HUDEP-2 (cell line): ENCODE results near the gene MYLK2.
A peak's percentile ranks its signal among the peaks of the same experiment; 100 is the strongest.
"Not testable (repeated sequence)": the region's sequence is repeated elsewhere in the genome, so short reads cannot be mapped to it uniquely, and the experiment has no call there.

Experiments
- DNase-seq, 76 experiments: peaks; one replicate each; lab custom pipeline; 2025; ENCODE audit not compliant: unreplicated experiment in 76 of 76; lab: John Stamatoyannopoulos, UW

The MYLK2 gene

DNA sequence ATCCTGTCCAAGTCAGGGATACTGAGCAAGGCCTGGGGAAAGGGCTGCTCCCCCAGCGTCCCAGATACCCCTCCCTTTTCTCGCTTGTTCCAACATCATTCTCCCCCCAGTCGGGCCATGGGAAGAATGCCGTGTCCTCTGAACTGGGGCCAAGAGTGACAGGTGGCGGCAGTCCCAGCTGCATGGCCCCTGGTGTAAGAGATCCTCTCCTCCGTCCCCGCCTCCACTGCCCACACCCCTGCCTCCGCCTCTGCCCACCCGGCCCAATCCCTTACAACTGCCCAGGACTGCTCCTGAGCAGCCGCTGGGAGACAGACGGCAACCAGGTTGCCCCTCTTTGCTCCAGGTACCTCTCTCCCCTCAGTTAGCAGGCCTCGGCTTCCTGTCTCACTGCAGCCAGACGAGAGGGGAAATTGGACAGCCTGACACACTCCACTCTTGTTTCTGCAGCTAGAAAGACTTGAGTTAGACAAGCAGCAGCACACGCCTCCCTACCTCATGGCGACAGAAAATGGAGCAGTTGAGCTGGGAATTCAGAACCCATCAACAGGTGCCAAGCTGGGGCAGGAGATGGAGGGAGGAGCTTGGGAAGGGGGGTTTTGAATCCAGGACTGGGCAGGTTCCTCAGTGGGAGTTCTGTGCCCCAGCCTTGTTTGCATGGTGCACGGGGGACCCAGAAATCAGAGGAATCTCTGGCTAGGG, at the start of gene MYLK2:
MYLK2 (plus strand) TSS at position 274 of the 702 bp plus-strand sequence; CDS start at position 499, 225 bp downstream.
- DNase-seq: no peak

DNA sequence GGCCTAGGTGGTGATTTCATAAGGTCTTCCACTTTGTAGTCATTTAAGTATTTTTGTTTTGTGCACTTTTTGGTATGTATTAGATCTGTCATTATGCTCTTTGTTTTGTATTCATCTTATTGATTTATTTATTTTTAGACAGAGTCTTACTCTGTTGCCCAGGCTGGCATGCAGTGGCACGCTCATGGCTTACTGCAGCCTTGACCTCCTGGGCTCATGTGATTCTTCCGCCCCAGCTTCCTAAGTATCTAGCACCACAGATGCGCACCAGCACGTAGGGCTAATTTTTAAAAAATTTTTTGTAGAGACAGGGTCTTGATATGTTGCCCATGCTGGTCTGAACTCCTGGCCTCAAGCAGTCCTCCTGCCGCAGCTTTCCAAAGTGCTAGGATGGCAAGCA, 49.5 kb upstream of the MYLK2 start:
- DNase-seq: no peak

DNA sequence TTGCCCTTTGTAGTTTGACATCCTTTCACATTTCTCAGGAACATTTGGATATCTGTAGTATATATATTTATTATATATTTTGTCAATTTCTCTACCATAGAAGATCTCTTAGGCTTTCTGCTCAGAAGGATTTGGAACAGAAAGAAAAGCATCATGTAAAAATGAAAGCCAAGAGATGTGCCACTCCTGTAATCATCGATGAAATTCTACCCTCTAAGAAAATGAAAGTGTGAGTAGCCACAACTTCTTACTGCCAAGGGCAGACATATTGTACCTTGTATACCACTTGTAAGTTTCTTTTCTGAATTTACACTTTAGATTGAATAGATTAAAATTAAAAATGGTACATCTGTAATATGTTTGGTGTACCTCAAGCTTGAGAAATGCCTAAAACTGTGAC, 48.9 kb upstream of the MYLK2 start:
- no peak for DNase-seq

DNA sequence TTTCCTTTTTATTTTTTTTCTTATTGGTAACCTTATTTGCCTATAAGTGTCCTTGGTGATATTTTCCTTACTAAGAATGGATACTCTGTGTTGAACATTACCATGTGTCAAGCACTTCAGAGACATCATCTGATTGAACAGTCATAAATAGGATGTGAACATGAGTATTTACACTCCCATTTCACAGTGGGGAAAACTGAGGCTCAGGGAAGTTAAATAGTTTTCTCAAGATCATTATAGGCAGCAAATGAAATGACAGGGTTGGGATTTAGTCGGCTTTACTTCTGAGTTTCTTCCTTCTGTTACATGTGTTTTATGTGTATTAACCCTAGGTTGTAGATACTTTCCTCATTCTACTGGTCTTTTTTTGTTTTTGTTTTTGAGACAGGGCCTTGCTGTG, 44.7 kb upstream of the MYLK2 start:
- DNase-seq: no peak

DNA sequence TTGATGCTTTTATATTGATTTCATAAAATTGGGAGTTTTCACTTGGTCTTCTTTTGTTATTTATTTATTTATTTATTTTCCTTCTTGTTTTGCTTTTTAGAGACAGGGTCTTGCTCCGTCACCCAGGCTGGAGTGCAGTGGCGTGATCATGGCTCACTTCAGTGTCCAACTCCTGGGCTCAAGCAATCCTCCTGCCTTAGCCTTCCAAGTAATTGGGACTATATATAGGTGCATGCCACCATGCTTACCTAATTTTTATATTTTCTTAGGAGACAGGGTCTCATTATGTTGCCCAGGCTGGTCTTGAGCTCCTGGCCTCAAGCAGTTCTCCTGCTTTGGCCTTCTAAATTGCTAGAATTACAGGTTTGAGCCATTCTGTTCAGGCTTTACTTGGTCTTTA, 38.3 kb upstream of the MYLK2 start:
- DNase-seq: no peak

DNA sequence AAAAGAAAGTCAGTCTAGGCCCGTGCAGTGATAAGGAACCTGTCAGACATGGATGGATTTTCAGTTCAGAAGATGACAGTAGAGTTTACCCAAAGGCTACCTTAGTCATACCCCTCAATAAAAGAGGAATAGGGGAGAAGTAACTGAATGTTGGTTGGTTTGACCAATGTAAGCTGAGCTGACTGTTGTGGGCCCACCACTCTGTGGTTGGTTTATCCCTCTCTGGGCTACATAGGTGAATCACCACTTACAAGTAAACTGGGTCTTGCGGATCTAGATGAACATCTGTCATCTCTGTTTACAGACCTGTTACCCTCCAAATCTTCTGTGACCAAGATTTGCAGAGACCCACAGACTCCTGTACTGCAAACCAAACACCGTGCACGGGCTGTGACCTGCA, 37.2 kb upstream of the MYLK2 start:
- DNase-seq: no peak

DNA sequence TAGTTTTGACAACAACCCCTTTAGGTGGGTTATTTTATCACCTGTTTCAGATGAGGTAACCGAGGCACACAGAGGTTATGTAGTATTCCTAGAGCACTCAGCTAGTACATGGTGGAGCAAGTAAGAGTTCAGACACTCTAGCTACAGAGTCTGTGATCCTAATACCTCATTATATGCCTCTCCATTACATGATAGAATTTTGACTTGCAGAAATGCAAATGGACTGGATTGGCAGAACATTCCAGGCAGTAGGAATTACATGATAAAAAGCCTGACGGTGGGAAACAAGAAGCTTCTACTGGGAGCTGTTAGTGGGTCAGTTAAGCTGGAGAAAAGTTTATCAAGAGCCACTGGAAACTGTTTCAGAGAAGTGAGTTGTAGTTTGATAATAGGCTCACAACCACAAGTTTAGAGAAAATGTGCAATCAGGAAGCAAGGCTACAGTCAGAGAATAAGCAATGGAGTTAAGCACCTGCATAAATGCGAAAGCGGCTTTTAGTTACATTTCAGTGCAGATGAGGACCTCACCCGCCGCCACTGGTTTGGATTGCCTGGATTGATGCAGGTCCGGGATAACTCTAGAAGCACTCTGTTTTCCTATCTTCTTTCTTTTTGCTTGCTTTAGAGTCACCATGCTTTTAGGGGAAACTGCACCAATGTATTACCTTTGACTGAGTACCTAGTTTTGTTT, 34.7 kb upstream of the MYLK2 start:
- DNase-seq: no peak

DNA sequence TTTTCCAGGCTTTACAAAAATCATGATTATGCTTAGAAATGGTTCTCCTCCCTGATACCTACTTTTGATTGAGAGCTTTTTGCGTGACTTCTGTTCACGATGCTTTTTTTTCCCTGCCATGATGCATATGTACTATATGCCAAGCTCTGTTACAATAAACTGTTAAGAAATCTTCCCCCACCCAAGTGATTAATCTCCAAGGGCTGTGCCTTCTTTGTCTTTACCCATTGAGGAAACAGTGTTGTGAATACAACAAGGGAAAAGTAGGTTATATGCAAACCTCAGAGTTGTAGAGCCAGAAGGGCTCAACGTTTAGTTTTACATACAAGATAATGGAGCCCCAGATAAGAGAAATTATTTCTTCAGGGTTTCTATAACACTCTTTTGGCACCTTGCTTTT, 34.1 kb upstream of the MYLK2 start:
- DNase-seq: no peak

DNA sequence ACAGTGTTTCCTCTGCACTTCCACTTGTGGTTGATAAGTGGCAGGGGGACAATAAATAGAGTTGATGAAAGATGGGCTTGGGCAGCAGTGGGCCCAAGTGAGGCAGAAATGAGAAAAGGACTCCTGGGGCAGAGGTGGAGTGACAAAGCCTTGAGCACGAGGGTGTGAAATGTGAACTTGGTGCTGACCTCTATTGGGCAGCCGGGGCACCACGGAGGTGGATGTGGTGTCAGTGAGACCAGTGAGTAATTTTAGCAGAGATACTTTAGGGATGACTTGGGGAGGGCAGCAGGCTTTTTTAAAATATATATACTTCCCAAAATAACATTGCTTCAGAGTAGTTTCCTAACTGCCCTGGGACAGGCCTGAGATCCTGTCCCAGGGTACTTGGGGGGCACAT, 30.6 kb upstream of the MYLK2 start:
- DNase-seq: no peak

DNA sequence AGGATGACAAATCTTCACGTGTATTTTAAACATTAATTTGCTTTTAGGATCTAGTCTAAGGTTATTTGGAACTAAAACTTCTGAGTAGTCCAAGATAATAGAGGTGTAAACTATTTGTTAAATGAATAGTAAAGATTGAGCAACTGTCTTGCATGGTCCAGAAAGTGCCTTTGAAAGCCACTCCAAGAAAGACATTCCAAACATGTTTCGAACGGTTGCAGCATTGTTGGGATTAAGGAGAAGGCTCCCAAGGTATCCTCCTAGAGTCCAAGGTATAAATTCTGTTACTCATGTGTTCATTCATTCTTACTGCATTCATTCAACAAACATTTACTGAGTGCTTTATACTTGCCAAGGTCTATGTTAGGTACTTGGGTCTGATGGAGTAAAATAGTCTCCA, 28.8 kb upstream of the MYLK2 start:
- no peak for DNase-seq

DNA sequence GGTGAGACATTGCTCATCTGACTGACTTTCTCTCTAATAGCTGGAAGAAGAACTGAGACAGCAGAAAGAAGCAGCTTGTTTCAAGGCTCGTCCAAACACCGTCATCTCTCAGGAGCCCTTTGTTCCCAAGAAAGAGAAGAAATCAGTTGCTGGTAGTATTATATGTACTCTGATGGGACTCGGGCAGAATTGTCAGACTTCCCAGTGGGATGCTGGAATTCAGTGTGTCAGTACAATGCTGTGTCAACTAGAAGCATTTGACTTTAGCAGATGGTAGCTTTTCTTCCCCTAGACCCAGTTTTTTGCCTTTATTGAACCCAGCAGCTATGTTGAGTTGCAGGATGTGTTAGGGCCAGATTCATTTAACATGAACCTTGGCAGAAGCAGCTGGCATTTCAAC, 21.8 kb upstream of the MYLK2 start:
- DNase-seq: no peak

DNA sequence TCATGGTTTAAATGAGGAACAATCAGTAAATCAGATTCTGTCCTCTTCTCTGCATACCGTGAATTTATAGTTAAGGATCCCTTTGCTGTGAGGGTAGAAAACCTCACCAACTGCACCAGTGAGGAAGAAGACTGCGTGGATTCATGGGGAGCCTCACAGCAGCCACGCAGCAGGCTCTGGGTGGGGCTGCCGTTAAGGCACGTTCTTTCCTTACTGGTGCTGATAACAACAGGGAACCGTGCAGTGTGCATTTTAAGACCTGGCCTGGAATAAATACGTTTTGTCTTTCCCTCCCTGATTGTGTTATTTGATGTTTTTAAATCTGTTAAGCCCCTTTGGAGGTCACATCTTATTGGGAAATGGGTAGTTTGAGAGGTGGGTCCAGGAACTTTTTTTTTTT, 17.6 kb upstream of the MYLK2 start:
- peak in 21 of 76 experiments; percentile 2 to 41 (median 15) for DNase-seq

DNA sequence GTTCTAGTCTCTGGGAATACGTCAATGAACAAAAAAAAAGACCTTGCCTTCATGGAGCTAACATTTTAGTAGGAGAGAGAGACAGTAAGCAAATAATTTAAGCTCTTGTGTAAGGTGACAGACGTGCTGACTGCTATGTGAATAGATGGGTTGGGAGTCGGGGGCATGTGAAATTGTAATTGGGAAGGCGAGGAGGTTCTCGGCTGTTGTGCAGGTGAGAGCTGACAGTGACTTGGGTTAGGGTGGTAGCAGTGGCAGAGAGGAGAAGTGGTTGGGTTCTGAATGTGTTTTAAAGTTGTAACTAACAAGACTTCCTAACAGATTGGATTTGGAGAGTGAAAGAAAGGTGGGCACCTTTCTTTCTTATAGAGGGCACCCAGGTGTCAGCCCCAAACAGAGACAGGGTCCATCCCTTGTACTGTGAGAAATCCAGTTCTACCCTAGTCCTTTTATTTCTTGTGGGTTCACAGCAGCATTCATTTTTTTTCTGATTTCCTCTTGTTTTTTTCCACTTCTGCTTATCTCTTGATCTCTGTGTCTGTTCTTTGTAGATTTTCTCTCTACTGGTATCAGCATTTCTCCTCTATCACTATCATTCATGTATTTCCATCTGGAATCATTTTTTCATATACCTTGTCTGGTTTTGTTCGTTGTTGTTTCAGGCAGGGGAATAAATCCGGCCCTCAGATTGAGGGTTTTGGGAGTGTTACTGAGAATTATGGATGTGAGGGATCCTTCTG, 15.4 kb upstream of the MYLK2 start:
- peak in 2 of 76 experiments; percentile 16 to 22 for DNase-seq

DNA sequence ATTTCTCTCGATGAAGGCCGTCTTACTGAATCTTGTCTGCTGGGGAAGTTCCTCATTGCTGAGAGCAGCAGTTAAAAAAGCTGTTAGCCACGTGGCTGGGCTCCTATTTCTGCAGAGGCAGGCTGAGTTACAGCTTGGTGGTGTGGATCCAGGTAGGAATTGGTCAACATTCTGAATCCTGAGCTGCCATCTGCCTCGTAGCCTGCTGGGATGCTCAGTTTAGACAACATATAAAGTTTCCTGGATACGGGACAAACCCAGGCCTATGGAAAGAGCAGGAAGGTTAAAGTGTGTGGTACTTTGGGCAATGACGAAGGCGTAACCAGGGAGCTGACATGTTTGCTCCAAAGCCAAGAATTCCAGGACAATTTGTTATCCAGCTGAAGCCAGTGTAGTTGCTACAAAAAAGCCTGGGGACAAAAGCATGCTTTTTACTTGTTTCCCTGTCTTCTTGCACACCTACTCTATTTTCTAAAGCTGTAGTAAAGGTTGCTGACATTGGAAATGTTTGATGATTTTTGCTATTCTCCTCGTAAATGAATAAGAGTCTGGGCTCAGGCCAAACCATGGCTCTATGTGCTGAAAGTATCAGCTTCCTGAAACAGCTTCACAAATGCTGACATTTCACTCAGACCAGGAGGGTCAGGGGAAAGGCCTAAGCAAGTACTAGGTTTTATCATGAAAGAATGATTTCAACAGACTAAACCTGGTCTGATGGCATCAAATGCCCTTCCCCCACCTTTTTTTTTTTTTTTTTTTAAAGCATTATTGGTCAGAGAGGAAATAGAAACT, 12.4 kb upstream of the MYLK2 start:
- DNase-seq: no peak

DNA sequence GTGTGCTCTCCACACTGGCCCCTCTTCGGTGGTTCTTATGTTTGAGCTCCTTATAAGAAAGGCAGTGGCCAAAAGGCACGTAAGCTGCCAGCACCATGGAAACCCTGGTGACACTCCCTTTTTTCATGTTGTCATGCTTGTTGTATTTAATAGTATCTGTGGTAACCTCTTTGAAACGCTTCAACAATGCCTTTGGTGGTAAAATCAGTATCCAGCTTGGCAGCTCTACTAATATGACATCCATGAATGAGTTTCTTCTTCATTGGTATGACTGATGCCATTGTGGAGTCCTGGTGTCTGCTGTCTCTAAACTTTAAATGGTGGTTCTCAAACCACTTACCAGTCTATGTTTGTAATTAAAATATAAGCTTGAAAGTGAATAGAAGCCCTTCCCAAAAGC, 10.7 kb upstream of the MYLK2 start:
- no peak for DNase-seq

DNA sequence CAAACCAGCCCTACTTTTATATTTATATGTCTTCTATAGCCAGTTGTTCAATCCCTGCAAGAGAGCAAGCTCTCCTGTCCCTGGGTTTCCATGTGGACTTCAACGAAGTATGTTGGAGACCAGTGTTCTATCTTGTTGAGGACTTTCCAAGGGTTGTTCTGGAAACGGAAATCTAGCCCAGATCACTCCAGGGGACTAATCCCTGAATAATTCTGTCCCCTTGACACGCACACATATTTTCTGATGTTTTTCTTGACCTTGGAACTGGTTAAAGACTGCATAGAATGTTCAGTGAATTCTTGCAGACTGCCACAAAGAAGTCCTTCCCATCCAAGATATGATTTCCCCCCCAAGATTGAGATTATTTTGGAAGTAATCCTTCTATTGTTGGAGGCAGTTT, 9.5 kb upstream of the MYLK2 start:
- no peak for DNase-seq

DNA sequence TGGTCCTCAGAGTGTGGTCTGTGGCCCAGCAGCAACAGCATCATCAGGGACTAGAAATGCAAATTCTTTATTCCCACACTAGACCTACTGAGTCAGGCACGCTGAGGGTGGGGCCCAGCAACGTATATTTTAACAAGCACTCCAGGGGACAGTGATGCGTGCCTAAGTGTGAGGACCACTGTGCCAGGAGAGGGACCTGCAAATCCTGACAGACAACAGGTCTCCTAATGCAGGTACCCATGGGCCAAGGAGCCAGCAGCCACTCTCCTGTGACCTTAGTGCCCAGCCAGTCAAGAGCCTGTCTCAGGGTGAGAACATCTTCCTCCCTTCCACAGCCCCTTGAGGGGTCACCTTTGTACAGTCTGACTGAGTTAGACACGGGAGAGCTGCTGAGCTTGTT, 8.0 kb upstream of the MYLK2 start:
- no peak for DNase-seq

DNA sequence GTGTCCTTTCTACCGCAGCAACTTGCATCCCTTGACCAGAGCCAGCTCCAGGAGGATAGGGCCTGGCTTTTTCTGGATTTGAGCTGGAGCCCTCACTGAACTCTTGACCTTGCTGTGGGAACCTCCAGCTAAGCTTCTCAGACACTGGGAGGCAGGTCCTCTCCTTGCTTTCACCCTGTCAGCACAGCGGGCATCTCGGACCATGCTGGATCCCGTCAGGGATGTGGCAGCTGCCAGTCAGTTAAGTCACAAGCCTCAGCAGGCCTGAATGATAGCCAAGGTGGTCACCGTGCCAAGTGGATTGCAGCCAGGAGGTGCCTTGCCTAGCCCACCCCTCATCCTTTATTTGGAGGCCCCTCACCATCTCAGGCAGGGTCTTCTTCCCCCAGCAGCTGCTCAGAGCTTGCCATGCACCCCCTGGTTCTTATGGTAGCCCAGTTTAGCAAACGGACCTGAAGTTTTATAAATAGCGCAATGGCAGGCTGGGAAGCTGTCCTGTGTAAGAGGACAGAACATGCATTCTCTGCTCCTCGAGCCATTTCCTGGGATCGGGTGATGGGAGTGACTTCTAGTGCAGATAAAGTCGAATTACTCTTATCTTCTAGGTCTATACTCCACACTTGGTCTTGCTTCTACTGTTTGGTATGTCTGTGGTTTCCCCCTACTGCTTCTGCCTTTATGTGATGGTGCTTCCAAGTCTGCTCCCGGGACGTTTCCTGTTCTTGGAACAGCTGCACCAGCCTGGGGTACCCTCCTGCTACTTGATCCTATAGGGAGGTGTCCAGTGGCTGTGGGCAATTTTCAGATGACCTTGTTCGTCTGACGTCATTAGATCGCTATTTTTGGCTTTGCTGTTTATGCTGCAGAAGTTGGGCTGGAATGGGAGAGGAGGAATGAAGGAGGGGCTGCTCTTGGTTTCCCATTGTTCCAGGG, 7.1 kb upstream of the MYLK2 start:
- no peak for DNase-seq

DNA sequence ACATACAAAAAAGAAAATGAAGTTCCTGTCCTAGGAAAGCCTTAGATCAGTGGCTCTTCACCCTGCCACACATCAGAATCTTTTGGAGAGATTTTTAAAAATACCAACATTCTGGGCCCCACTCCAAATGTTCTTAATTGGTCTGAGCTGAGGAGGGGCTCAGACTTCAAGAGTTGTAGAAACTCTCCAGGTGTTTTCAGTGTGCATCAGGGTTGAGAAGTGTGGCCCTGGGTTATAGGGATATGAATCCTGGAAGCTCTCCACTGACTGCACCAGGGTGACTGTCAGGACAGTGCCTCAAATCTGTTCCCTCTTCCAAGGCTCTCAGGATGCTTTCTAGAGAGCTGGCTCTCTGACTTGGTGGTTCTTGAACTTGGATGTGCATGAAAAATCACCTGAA, 5.5 kb upstream of the MYLK2 start:
- DNase-seq: no peak

DNA sequence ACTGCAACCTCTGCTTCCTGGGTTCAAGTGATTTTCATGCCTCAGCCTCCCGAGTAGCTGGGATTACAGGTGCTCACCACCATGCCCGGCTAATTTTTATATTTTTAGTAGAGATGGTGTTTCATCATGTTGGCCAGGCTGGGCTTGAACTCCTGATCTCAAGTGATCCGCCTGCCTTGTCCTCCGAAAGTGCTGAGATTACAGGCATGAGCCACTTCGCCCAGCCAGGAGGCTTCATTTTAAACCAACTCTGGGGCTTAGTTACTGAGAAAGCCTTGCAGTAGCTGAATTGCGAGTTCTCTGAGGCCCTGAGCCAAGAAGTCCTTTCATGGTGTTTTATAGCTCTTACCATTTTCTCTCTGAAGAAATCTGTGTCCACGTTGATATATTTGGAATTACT, 5.0 kb upstream of the MYLK2 start:
- DNase-seq: not testable (repeated sequence)
